Mucosa of descending colon (tissue), 3 donors: ENCODE data around the gene SNRPF. TPM values are rescaled to one million over a fixed set of nuclear protein-coding genes. Genes with fewer than 3 reads are reported as not detected.

Experiments
- ATAC-seq: fragments of 200-7000 bp; cut with Tn5 transposase; one replicate; pipeline ENCODE4 v1.9.1; 2020; ENCODE audit warnings: mild to moderate bottlenecking, moderate library complexity
- DNase-seq, 3 donors: peaks; one replicate each; pipeline ENCODE4 v3.0.0-alpha.2; 2020
- H3K36me3 ChIP-seq: fragments of 200-600 bp; one replicate; pipeline ENCODE4 v1.8.0; 2021; ENCODE audit warnings: low read depth, mild to moderate bottlenecking
- H3K4me1 ChIP-seq: fragments of 200-600 bp; one replicate; pipeline ENCODE4 v1.8.0; 2021; ENCODE audit warnings: low read depth, mild to moderate bottlenecking
- H3K4me3 ChIP-seq: fragments of 200-600 bp; one replicate; pipeline ENCODE4 v1.8.0; 2021; ENCODE audit warnings: mild to moderate bottlenecking
- H3K9me3 ChIP-seq: fragments of 200-600 bp; one replicate; pipeline ENCODE4 v1.8.0; 2021; ENCODE audit warnings: mild to moderate bottlenecking
- CTCF ChIP-seq: fragments of 200-600 bp; IDR thresholded peaks from one replicate; pipeline ENCODE4 v1.8.0; 2022; ENCODE audit warnings: antibody characterized with exemption, mild to moderate bottlenecking
- intact Hi-C, 2 donors: fragments of 100-400 bp; cut with DNase I in 1 of 2; cut with micrococcal nuclease in 1 of 2; formaldehyde crosslinking; loops; one replicate each; pipeline versions ENCODE4 v1.11.0 to v1.11.1; 2022; cut with DNase I, micrococcal nuclease
- total RNA-seq, 3 donors: library from RNA; stranded (reverse); fragmentation: NEBNext Ultra II Directional in 2 of 3; extraction: Animal tissue kit (Norgen Biotek cat#: 25700) in 2 of 3; gene quantifications; one replicate each; pipeline versions ENCODE4 v1.2.1 to v1.2.4, GENCODE V29; 2021 to 2023
- donor health status: DM: no; HTN: no; CAD: no; lungs with moderate emphysema.
- donor health status: DM: no; HTN: no; CAD: no.
- donor health status: DM: no; HTN: yes; CAD: no.

Gene SNRPF
- total RNA-seq, 3 donors from 2014 or later: 12.2 to 21.5 (median 13.7) TPM

- no peak for TF ChIP-seq CTCF
- Histone ChIP-seq H3K4me3 (no peak overlapping the region), H3K36me3 (no peaks in the 10 kb centered on the region), H3K4me1 (no peaks in the 10 kb centered on the region), H3K9me3 (no peaks in the 10 kb centered on the region)
- intact Hi-C loops: no loop called here
- DNase-seq: no peak
- no peak for ATAC-seq
These were observed 7.1 kb upstream of the SNRPF start for GRCh38 chr12:95851606-95852005.

- DNase-seq (no peak), ATAC-seq (no peak)
- TF ChIP-seq CTCF: no peak
- no peaks in the 10 kb centered on the region for H3K36me3 ChIP-seq
- no peaks in the 10 kb centered on the region for H3K9me3 ChIP-seq
- H3K4me1 ChIP-seq: no peaks in the 10 kb centered on the region
- H3K4me3 ChIP-seq: no peak overlapping the region
- intact Hi-C loops: no loop called here
These were observed 6.6 kb upstream of the SNRPF start for GRCh38 chr12:95852133-95852532.

- ATAC-seq (no peak), DNase-seq (no peak)
- intact Hi-C loops: no loop called here
- no peaks in the 10 kb centered on the region for H3K9me3 ChIP-seq
- no peak for TF ChIP-seq CTCF
- peaks cover 15% of the 10 kb centered on the region for H3K4me1 ChIP-seq
- H3K4me3 ChIP-seq: no peak overlapping the region
- no peaks in the 10 kb centered on the region for H3K36me3 ChIP-seq
These were observed 1.6 kb upstream of the SNRPF start for GRCh38 chr12:95857156-95857555.

GRCh38 chr12:95857799-95858198 is 953 bp upstream of the SNRPF start:
- intact Hi-C loops: no loop called here
- Histone ChIP-seq H3K4me3 (no peak overlapping the region), H3K4me1 (peaks cover 15% of the 10 kb centered on the region), H3K9me3 (no peaks in the 10 kb centered on the region), H3K36me3 (no peaks in the 10 kb centered on the region)
- no peak for TF ChIP-seq CTCF
- ATAC-seq (no peak), DNase-seq (no peak)

DNA sequence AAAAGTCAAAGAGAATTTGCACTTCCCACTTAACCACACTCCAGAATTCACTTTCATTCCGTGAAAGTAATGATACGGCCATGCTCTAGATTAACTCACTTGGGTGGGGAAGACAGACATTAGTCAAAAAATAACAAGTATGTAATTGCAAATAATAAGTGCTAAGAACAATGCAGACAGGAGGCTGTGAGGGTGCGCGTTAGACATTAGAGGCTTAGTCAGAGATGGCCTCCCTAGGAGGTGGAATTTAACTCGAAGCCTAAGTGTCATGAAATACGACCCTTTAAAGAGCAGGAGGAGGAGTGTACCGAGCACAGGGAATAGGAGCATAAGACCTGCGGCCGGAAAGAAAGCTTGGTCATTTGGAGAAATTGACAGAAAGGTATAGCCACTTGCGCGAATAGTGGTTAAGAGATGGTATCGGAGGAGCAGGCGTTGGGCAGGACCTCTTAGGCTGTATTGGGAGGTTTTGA is 628 bp downstream of the SNRPF start:
- no peaks in the 10 kb centered on the region for H3K36me3 ChIP-seq
- intact Hi-C loops: no loop called here
- peak overlapping the region; percentile 52 for H3K4me3 ChIP-seq
- DNase-seq (no peak), ATAC-seq (peak; percentile 16)
- H3K4me1 ChIP-seq: peaks cover 15% of the 10 kb centered on the region
- H3K9me3 ChIP-seq: no peaks in the 10 kb centered on the region
- TF ChIP-seq CTCF: no peak
